DOHH2 (cell line): ENCODE measurements around the gene LAMB1.

Experiments used
- H3F3A ChIP-seq: fragments of 200-600 bp; sonication (generic), shearing (Covaris generic); 2 replicates; pipeline ENCODE4 v1.6.0; 2016; ENCODE audit warnings: antibody characterized with exemption, mild to moderate bottlenecking; ENCODE audit not compliant: control insufficient read depth, insufficient read depth
- H3K27ac ChIP-seq: fragments of 200-600 bp; sonication (generic); 2 replicates; pipeline ENCODE4 v1.5.1; 2014; ENCODE audit warnings: low read depth, mild to moderate bottlenecking, low read length, moderate library complexity
- H3K27me3 ChIP-seq: fragments of 200-600 bp; sonication (generic); 2 replicates; pipeline ENCODE4 v1.6.1; 2014; ENCODE audit warnings: mild to moderate bottlenecking, low read length, mixed read lengths; ENCODE audit not compliant: control insufficient read depth
- H3K36me3 ChIP-seq: fragments of 200-600 bp; sonication (generic); 2 replicates; pipeline ENCODE4 v1.6.1; 2014; ENCODE audit warnings: mild to moderate bottlenecking, low read length, moderate library complexity, mixed read lengths; ENCODE audit not compliant: control insufficient read depth
- H3K4me1 ChIP-seq: fragments of 200-600 bp; sonication (generic); 2 replicates; pipeline ENCODE4 v1.6.1; 2014; ENCODE audit warnings: mild to moderate bottlenecking, low read length, mixed read lengths; ENCODE audit not compliant: control insufficient read depth
- H3K4me2 ChIP-seq: fragments of 200-600 bp; sonication (generic); 2 replicates; pipeline ENCODE4 v1.6.0; 2014; ENCODE audit warnings: mild to moderate bottlenecking, low read length, moderate library complexity
- H3K4me3 ChIP-seq: fragments of 200-600 bp; sonication (generic); 2 replicates; pipeline ENCODE4 v1.5.1; 2014; ENCODE audit warnings: mild to moderate bottlenecking, low read length, mixed read lengths
- H3K79me2 ChIP-seq: fragments of 200-600 bp; sonication (generic); 2 replicates; pipeline ENCODE4 v1.6.1; 2014; ENCODE audit warnings: mild to moderate bottlenecking, low read length, mixed read lengths; ENCODE audit not compliant: control insufficient read depth
- H3K9me2 ChIP-seq: fragments of 200-600 bp; sonication (generic); replicated peaks from 2 replicates; pipeline ENCODE4 v1.6.1; 2014; ENCODE audit warnings: mild to moderate bottlenecking, low read length, mixed read lengths; ENCODE audit not compliant: control insufficient read depth
- H3K9me3 ChIP-seq: fragments of 200-600 bp; sonication (generic); 2 replicates; pipeline ENCODE4 v1.6.1; 2014; ENCODE audit warnings: antibody characterized with exemption, low read length, mixed read lengths; ENCODE audit not compliant: control insufficient read depth, insufficient read depth
- H4K20me1 ChIP-seq: fragments of 200-600 bp; sonication (generic); 2 replicates; pipeline ENCODE4 v1.6.0; 2014; ENCODE audit warnings: low read depth, mild to moderate bottlenecking, antibody characterized with exemption, low read length, moderate library complexity; ENCODE audit not compliant: control insufficient read depth, insufficient read depth
- EZH2phosphoT487 ChIP-seq: fragments of 200-600 bp; sonication (generic); IDR thresholded peaks from 2 replicates; pipeline ENCODE4 v1.6.1; 2017; ENCODE audit warnings: borderline replicate concordance, mild to moderate bottlenecking, antibody characterized with exemption, low read length, moderate library complexity, mixed read lengths
- TF ChIP-seq, protein P1 (sequence below): fragments of 200-600 bp; sonication (generic); IDR thresholded peaks from one replicate; pipeline ENCODE4 v1.5.1; 2014; ENCODE audit warnings: antibody characterized with exemption, mild to moderate bottlenecking, low read depth, low read length; ENCODE audit not compliant: poor library complexity, severe bottlenecking

LAMB1 gene

DNA sequence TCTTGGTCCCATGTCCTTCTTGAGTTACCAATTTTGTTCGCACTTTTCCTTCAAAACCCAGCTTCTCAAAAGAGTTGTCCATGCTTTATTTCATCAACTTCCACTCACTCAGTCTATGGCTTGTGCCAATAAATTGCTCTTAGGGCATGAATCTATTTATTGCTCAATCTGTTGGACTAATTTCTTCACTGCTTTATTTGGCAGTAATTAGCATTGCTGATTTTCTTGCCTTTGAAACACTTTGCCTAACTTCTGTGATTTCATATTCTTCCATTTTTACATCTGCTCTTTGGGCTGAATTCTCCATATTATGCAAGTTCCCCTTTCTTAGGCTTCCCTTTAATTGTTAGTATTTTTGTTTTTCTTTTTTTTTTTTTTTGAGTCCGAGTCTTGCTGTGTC is 95.2 kb downstream of the LAMB1 start:
- TF ChIP-seq, protein P1, sequence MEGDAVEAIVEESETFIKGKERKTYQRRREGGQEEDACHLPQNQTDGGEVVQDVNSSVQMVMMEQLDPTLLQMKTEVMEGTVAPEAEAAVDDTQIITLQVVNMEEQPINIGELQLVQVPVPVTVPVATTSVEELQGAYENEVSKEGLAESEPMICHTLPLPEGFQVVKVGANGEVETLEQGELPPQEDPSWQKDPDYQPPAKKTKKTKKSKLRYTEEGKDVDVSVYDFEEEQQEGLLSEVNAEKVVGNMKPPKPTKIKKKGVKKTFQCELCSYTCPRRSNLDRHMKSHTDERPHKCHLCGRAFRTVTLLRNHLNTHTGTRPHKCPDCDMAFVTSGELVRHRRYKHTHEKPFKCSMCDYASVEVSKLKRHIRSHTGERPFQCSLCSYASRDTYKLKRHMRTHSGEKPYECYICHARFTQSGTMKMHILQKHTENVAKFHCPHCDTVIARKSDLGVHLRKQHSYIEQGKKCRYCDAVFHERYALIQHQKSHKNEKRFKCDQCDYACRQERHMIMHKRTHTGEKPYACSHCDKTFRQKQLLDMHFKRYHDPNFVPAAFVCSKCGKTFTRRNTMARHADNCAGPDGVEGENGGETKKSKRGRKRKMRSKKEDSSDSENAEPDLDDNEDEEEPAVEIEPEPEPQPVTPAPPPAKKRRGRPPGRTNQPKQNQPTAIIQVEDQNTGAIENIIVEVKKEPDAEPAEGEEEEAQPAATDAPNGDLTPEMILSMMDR = no peak
- TF ChIP-seq EZH2phosphoT487 = no peak
- no peak overlapping the region for H3K27ac ChIP-seq
- H3K4me2 ChIP-seq = no peak overlapping the region
- no peaks in the 10 kb centered on the region for H3F3A ChIP-seq
- no peak overlapping the region for H3K4me3 ChIP-seq
- no peaks in the 10 kb centered on the region for H4K20me1 ChIP-seq
- H3K4me1 ChIP-seq = no peaks in the 10 kb centered on the region
- H3K27me3 ChIP-seq = no peaks in the 10 kb centered on the region
- no peaks in the 10 kb centered on the region for H3K9me3 ChIP-seq
- no peaks in the 10 kb centered on the region for H3K9me2 ChIP-seq
- peaks cover 96% of the 10 kb centered on the region for H3K36me3 ChIP-seq
- peaks cover 18% of the 10 kb centered on the region for H3K79me2 ChIP-seq

DNA sequence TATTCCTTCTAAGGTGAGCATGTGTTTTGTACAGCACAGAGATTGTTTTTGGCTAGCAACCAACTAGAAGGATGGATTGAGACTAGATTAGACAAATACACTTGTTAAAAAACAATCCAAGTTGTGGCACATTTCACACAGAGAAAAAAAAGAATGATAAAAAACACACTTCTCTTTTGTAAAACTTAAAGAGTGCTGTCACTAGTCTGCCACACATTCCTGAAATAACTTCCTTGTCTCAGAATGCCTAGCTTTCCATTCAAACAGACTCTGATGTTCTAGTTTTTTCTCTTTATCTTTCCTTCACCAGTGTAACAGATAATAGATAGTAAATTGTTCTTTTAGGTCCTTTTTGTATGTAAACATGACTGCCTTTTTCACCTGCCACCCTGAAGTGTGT is 100.6 kb downstream of the LAMB1 start:
- 0 out of 2 replicates have a peak, but pooled peaks cover 2% of the 10 kb centered on the region for H3F3A ChIP-seq
- H4K20me1 ChIP-seq = no peaks in the 10 kb centered on the region
- H3K4me3 ChIP-seq = no peak overlapping the region
- no peak overlapping the region for H3K27ac ChIP-seq
- no peaks in the 10 kb centered on the region for H3K9me3 ChIP-seq
- H3K4me2 ChIP-seq = no peak overlapping the region
- H3K79me2 ChIP-seq = peaks cover 46% of the 10 kb centered on the region
- H3K4me1 ChIP-seq = peaks cover 4% of the 10 kb centered on the region
- H3K36me3 ChIP-seq = peaks cover 84% of the 10 kb centered on the region
- H3K27me3 ChIP-seq = no peaks in the 10 kb centered on the region
- TF ChIP-seq, protein P1 = no peak
- TF ChIP-seq EZH2phosphoT487 = no peak
- no peaks in the 10 kb centered on the region for H3K9me2 ChIP-seq

DNA sequence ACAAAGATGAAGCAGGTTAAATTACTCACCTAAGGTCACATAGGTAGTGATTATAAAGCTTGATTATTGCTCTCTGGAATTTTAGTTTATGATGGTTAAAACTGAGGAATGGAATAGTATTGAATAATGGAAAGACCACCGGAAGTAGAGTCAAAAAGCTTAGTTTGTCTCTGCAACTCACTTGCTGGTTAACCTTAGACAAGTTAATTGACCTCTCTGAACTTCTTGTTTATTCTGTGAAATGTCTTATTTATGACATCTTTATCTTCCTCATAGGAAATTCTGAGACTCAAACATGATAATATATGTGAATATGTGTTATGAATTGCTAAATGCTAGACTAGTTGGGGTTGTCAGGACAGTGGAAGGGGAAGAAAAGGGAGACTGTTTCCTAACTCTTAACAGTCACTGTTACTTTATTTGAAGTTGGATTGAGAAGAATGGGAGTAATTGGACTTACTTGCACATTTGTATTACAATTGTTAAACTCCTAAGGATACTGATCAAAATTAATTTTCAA is 102.4 kb downstream of the LAMB1 start:
- H3K27ac ChIP-seq = no peak overlapping the region
- TF ChIP-seq, protein P1 = no peak
- TF ChIP-seq EZH2phosphoT487 = no peak
- no peaks in the 10 kb centered on the region for H4K20me1 ChIP-seq
- H3K4me1 ChIP-seq = peaks cover 4% of the 10 kb centered on the region
- H3K4me3 ChIP-seq = no peak overlapping the region
- no peaks in the 10 kb centered on the region for H3K9me2 ChIP-seq
- peaks cover 64% of the 10 kb centered on the region for H3K79me2 ChIP-seq
- no peak overlapping the region for H3K4me2 ChIP-seq
- peaks cover 83% of the 10 kb centered on the region for H3K36me3 ChIP-seq
- 0 out of 2 replicates have a peak, but pooled peaks cover 2% of the 10 kb centered on the region for H3F3A ChIP-seq
- H3K9me3 ChIP-seq = no peaks in the 10 kb centered on the region
- H3K27me3 ChIP-seq = no peaks in the 10 kb centered on the region
